ENCODE measurements around the gene SFT2D1.

GRCh38 chr6:166318227-166318626, 24.1 kb downstream of the SFT2D1 start:
- no peak for TF ChIP-seq CTCF (IDR thresholded peaks at IDR 0.05)
- no peak for TF ChIP-seq EZH2 (IDR thresholded peaks at IDR 0.05)
